Limb (tissue), 2 donors: Measurements from ENCODE around the gene PRKAG3.
A peak's percentile ranks its signal among the peaks of the same experiment; 100 is the strongest.
"Not testable (repeated sequence)": the region's sequence is repeated elsewhere in the genome, so short reads cannot be mapped to it uniquely, and the experiment has no call there.

Experiments used
- DNase-seq, 2 donors: peaks; one replicate each; pipeline ENCODE4 v3.0.0-alpha.2; 2016; ENCODE audit errors: extremely low spot score in 2 of 2

The PRKAG3 gene

GRCh38 chr2:218781691-218782527 is 49.7 kb downstream of the PRKAG3 start, which contains the start of gene CYP27A1:
TSS of gene CYP27A1 (plus strand) at chr2:218782147. CDS start at chr2:218782183, 36 bp downstream.
- peak; percentile 2 to 68 for DNase-seq

GRCh38 chr2:218780851-218781690 is 50.5 kb downstream of the PRKAG3 start:
- peak in 1 of 2 donors; percentile 24 for DNase-seq

GRCh38 chr2:218780046-218780445 is 51.6 kb downstream of the PRKAG3 start:
- no peak for DNase-seq

DNA sequence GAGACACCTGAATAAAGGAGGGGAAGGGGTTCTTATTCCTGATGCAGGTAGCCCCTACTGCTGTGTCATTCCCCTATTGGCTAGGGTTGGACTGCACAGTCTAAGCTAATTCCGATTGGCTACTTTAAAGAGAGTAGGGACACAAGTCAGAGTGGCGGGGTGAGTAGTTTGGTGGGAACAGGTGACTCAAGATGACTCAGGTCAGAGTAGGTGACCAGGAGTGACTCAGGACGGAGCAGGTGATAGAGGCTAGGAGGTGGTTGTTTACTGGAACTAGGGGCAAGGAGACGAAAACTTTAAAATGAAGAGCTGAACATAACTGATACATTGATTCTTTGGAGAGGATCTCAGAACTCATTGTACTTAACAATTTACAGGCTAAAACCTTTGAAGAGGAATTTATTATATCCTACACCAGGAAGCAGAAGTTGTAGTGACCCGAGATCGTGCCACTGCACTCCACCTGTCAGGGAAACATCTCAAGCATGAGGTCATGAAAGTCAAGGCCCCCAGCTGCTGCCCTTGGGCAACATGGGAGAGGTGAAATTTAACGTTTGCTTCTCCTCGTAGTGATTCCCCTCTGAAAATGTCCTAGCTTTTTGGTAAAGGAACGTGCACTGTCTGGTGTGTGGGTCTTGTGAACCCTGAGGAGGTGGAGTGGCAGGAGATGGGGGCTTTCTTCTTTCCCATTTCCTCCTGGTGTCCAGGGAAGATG is 54.2 kb downstream of the PRKAG3 start:
- DNase-seq, result no peak

GRCh38 chr2:218776488-218776887 is 55.1 kb downstream of the PRKAG3 start:
- no peak for DNase-seq

- no peak for DNase-seq
Measured at GRCh38 chr2:218773881-218774280, 57.7 kb downstream of the PRKAG3 start.

- DNase-seq, result not testable (repeated sequence)
Measured at GRCh38 chr2:218772759-218773158, 58.8 kb downstream of the PRKAG3 start.
